HUES64 (cell line): ENCODE data around the gene TLE5.
"Not testable (repeated sequence)": the region's sequence is repeated elsewhere in the genome, so short reads cannot be mapped to it uniquely, and the experiment has no call there.

Experiments used
- H3K27ac ChIP-seq: 2 replicates; pipeline ENCODE4 v1.7.0; 2013; ENCODE audit warnings: low read depth, low read length, inconsistent platforms
- H3K27me3 ChIP-seq: 2 replicates; pipeline ENCODE4 v1.6.1; 2013; ENCODE audit warnings: mild to moderate bottlenecking, low read length; ENCODE audit not compliant: insufficient read depth
- H3K36me3 ChIP-seq: 2 replicates; pipeline ENCODE4 v1.6.1; 2013; ENCODE audit warnings: mild to moderate bottlenecking, low read length; ENCODE audit not compliant: insufficient read depth
- H3K4me1 ChIP-seq: 2 replicates; pipeline ENCODE4 v1.6.1; 2013; ENCODE audit warnings: mild to moderate bottlenecking, low read length, moderate library complexity; ENCODE audit not compliant: insufficient read depth
- H3K4me3 ChIP-seq: 2 replicates; pipeline ENCODE4 v1.5.1; 2013; ENCODE audit warnings: mild to moderate bottlenecking, low read length, moderate library complexity
- H3K9ac ChIP-seq: 2 replicates; pipeline ENCODE4 v1.6.1; 2013; ENCODE audit warnings: mild to moderate bottlenecking, low read depth, low read length
- H3K9me3 ChIP-seq: 2 replicates; pipeline ENCODE4 v1.6.1; 2013; ENCODE audit warnings: low read depth, low read length; ENCODE audit not compliant: insufficient read depth
- WGBS: fragments of 150-250, 120-280 bp; methylation state at CpG from one replicate; pipeline ENCODE4 v1.1.7; 2013; ENCODE audit warnings: missing lambda C conversion rate; 5-methylcytosine and 5-hydroxymethylcytosine counted together

The TLE5 gene

GRCh38 chr19:3017923-3018322 is 44.4 kb downstream of the TLE5 start:
- no peak overlapping the region for H3K27ac ChIP-seq
- H3K4me3 ChIP-seq: no peak overlapping the region
- WGBS: 91% methylated on average over 7 of the region's 7 CpGs
- H3K9me3 ChIP-seq: no peaks in the 10 kb centered on the region
- H3K4me1 ChIP-seq: no peaks in the 10 kb centered on the region
- H3K9ac ChIP-seq: no peak overlapping the region
- no peaks in the 10 kb centered on the region for H3K27me3 ChIP-seq
- H3K36me3 ChIP-seq: no peaks in the 10 kb centered on the region

GRCh38 chr19:3015126-3016057 is 46.9 kb downstream of the TLE5 start:
- H3K27me3 ChIP-seq: no peaks in the 10 kb centered on the region
- 92% methylated on average over 22 of the region's 22 CpGs for WGBS
- no peak overlapping the region for H3K27ac ChIP-seq
- H3K9ac ChIP-seq: no peak overlapping the region
- no peak overlapping the region for H3K4me3 ChIP-seq
- no peaks in the 10 kb centered on the region for H3K9me3 ChIP-seq
- no peaks in the 10 kb centered on the region for H3K36me3 ChIP-seq
- H3K4me1 ChIP-seq: no peaks in the 10 kb centered on the region

DNA sequence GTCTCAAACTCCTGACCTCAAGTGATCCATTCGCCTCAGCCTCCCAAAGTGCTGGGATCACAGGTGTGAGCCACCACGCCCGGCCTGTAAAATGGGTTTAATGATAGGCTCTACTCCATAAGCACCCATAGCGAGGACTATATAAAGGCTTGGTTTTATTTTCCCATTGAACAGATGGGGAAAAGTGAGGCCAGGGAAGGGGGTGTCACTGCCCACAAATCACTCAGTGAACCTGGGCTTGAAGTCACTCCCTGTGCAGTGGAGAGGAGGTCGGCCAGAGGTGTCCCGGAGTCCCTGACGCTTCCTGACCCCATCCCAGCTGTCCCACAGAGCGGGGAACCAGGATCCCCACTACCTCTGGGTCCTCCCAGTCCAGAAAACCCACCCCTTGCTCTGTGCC is 48.2 kb downstream of the TLE5 start:
- Histone ChIP-seq H3K27ac (no peak overlapping the region), H3K27me3 (no peaks in the 10 kb centered on the region), H3K4me1 (no peaks in the 10 kb centered on the region), H3K36me3 (no peaks in the 10 kb centered on the region), H3K4me3 (no peak overlapping the region), H3K9ac (no peak overlapping the region), H3K9me3 (no peaks in the 10 kb centered on the region)
- WGBS: 93% methylated on average over 8 of the region's 8 CpGs

GRCh38 chr19:3013263-3013725 is 49.0 kb downstream of the TLE5 start:
- H3K36me3 ChIP-seq: no peaks in the 10 kb centered on the region
- H3K27me3 ChIP-seq: no peaks in the 10 kb centered on the region
- H3K9me3 ChIP-seq: no peaks in the 10 kb centered on the region
- H3K9ac ChIP-seq: no peak overlapping the region
- H3K27ac ChIP-seq: no peak overlapping the region
- no peak overlapping the region for H3K4me3 ChIP-seq
- 83% methylated on average over 7 of the region's 7 CpGs for WGBS
- H3K4me1 ChIP-seq: no peaks in the 10 kb centered on the region

DNA sequence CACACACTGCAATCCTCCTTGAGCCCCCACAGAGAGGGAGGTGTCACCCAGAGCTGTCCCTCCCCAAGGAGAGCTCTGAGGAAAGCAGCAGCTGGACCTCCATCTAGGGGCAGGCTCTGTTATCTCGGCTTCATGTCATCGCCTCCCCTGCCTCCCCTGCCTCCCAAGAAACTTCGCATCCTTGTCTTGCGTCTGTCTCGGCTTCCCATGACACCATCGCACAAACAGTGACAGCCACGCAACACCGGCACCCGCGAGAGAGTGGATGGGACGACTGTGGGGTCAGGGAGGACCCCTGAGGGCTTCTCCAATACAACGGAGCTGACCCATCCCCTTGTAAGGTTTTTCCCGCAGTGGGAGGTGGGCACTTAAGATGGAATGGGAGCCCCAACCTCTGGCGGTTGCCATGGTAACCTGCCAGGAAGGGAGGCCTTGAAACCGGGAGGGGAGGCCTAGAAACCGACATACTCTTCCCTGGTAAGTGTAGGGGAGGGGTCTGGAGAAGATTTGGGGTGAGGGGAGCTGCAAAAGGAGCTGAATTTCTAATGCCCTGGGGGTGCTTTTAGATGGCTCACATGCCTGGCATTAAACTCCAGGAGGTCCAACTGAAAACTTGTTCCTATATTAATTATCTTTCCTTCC is 49.6 kb downstream of the TLE5 start:
- Histone ChIP-seq H3K4me3 (no peak overlapping the region), H3K4me1 (no peaks in the 10 kb centered on the region), H3K9ac (no peak overlapping the region), H3K27ac (no peak overlapping the region), H3K36me3 (no peaks in the 10 kb centered on the region), H3K9me3 (no peaks in the 10 kb centered on the region), H3K27me3 (no peaks in the 10 kb centered on the region)
- WGBS: 63% methylated on average over 16 of the region's 16 CpGs

DNA sequence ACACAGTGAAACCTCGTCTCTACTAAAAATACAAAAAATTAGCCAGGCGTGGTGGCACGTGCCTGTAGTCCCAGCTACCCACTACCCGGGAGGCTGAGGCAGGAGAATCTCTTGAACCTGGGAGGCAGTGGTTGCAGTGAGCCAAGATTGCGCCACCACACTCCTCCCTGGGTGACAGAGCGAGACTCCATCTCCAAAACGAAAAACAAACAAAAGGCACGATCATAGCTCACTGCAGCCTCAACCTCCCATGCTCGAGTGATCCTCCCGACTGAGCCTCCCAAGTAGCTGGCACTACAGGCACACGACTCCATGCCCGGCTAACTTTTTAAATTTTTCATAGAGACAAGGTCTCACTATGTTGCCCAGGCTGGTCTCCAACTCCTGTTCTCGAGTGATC is 50.2 kb downstream of the TLE5 start:
- 92% methylated on average over 13 of the region's 13 CpGs for WGBS
- H3K4me1 ChIP-seq, H3K4me3 ChIP-seq, H3K27ac ChIP-seq, H3K9ac ChIP-seq, H3K27me3 ChIP-seq, H3K9me3 ChIP-seq, H3K36me3 ChIP-seq: not testable (repeated sequence)

DNA sequence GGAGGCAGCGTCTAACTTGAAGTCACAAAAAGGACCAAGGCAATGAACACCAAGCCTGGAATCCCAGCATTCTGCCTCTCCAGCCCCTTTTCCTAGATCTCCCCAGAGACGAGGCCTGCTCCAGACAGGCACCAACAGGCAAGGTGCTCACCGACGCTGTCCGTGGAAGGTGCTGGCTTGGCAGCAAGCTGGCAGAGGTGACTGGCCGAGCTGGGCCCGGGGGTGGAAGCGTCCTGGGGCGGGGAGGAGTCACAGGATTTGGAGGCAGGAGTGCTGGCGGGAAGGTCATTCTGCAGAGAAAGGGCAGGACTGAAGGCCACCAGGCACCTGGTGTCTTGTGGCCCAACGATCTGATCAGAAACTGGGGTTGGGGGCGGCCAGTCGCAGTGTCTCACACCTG is 51.4 kb downstream of the TLE5 start:
- Histone ChIP-seq H3K4me1 (no peaks in the 10 kb centered on the region), H3K36me3 (no peaks in the 10 kb centered on the region), H3K9ac (no peak overlapping the region), H3K4me3 (no peak overlapping the region), H3K27ac (no peak overlapping the region), H3K27me3 (no peaks in the 10 kb centered on the region), H3K9me3 (no peaks in the 10 kb centered on the region)
- WGBS: 89% methylated on average over 13 of the region's 13 CpGs

GRCh38 chr19:3008994-3009393 is 53.3 kb downstream of the TLE5 start:
- Histone ChIP-seq H3K9me3 (no peaks in the 10 kb centered on the region), H3K27me3 (no peaks in the 10 kb centered on the region), H3K4me3 (no peak overlapping the region), H3K27ac (no peak overlapping the region), H3K36me3 (no peaks in the 10 kb centered on the region), H3K9ac (no peak overlapping the region), H3K4me1 (no peaks in the 10 kb centered on the region)
- 85% methylated on average over 6 of the region's 6 CpGs for WGBS

GRCh38 chr19:3007975-3008374 is 54.3 kb downstream of the TLE5 start:
- Histone ChIP-seq H3K27ac (no peak overlapping the region), H3K4me3 (no peak overlapping the region), H3K9me3 (no peaks in the 10 kb centered on the region), H3K4me1 (no peaks in the 10 kb centered on the region), H3K36me3 (no peaks in the 10 kb centered on the region), H3K27me3 (no peaks in the 10 kb centered on the region), H3K9ac (no peak overlapping the region)
- WGBS: 86% methylated on average over 9 of the region's 9 CpGs

GRCh38 chr19:3006075-3006767 is 56.1 kb downstream of the TLE5 start:
- WGBS: 89% methylated on average over 37 of the region's 37 CpGs
- Histone ChIP-seq H3K36me3 (no peaks in the 10 kb centered on the region), H3K9ac (no peak overlapping the region), H3K4me3 (no peak overlapping the region), H3K9me3 (no peaks in the 10 kb centered on the region), H3K4me1 (no peaks in the 10 kb centered on the region), H3K27ac (no peak overlapping the region), H3K27me3 (no peaks in the 10 kb centered on the region)

DNA sequence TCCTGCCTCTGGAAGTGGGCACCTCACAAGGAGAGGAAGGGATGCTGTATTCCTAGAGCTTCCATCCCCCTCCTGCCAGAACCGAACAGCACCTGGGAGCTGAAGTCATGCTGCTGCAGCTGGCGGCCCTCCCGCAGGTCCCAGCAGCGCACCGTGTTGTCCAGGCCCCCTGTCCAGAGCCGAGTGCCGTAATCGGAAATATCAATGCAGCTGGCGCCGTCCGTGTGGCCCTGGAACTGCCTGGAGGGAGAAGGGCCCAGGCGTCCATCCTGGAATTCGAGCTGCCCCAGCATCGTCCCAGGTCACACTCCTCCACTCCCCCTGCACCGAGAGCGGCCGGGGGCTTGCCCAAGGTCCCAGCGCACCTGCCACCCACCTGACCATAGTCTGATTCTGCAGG is 57.0 kb downstream of the TLE5 start:
- no peak overlapping the region for H3K9ac ChIP-seq
- H3K36me3 ChIP-seq: no peaks in the 10 kb centered on the region
- no peak overlapping the region for H3K4me3 ChIP-seq
- no peaks in the 10 kb centered on the region for H3K9me3 ChIP-seq
- H3K27me3 ChIP-seq: no peaks in the 10 kb centered on the region
- H3K27ac ChIP-seq: no peak overlapping the region
- H3K4me1 ChIP-seq: no peaks in the 10 kb centered on the region
- WGBS: 90% methylated on average over 18 of the region's 18 CpGs
